PFSK-1 (cell line): ENCODE results near the gene RNF208.

ENCODE experiments used
- FOXP2 ChIP-seq: optimal IDR thresholded peaks from 2 replicates; pipeline ENCODE3; 2011; ENCODE audit warnings: borderline replicate concordance, control low read depth, inconsistent platforms; ENCODE audit not compliant: insufficient read depth; ENCODE audit errors: extremely low read length, extremely low read depth
- POLR2AphosphoS5 ChIP-seq: IDR thresholded peaks from 2 replicates; pipeline ENCODE4 v1.6.1; 2012; ENCODE audit warnings: low read depth, mild to moderate bottlenecking, control low read depth, low read length, moderate library complexity
- SIN3A ChIP-seq: IDR thresholded peaks from 2 replicates; pipeline ENCODE4 v1.6.1; 2012; ENCODE audit warnings: mild to moderate bottlenecking, low read length, moderate library complexity, borderline replicate concordance; ENCODE audit not compliant: insufficient read depth
- TAF1 ChIP-seq: IDR thresholded peaks from 2 replicates; pipeline ENCODE4 v1.6.1; 2012; ENCODE audit warnings: low read length, control low read depth, borderline replicate concordance; ENCODE audit not compliant: insufficient read depth
- TF ChIP-seq, protein P1 (sequence below), 2 experiments: IDR thresholded peaks; 2 replicates each; pipeline versions ENCODE4 v1.6.1 to v1.8.0; 2011 to 2012; ENCODE audit warnings: low read depth in 2 of 2, low read length in 2 of 2, control low read depth in 1 of 2, inconsistent platforms in 1 of 2, mild to moderate bottlenecking in 1 of 2, moderate library complexity in 1 of 2; ENCODE audit not compliant: insufficient read depth in 1 of 2

The RNF208 gene

DNA sequence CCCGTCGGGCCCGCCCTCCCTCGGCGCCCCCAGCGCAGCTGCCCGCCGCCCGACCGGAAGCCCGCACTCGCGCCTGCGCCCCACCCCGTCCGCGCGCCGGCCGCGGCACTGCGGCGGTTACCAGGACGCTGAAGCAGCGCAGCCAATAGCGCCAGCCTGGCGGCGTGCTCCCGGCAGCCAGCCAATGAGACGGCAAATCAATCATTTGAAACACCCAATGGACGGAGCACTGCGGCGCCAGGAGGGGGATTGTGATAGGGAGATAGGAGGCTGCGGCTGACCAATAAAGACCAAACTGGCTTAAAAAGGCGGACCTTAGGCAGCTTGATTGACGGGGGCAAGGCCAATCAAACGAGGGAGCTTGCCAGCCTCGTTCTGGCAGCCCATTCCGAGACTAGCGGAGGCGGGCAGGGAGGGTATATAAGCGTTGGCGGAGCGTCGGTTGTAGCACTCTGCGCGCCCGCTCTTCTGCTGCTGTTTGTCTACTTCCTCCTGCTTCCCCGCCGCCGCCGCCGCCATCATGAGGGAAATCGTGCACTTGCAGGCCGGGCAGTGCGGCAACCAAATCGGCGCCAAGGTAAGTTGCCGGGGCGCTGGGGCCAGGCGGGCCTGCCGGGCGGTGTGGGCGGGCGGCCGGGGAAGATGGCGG, 18.9 kb upstream of the RNF208 start, which contains the start of gene TUBB4B:
Gene TUBB4B (plus strand): TSS at position 447 of the 649 bp plus-strand sequence. CDS start 74 bp downstream, at position 521.
- TF ChIP-seq FOXP2: no peak
- peak; percentile 98 for TF ChIP-seq POLR2AphosphoS5
- TF ChIP-seq, protein P1, sequence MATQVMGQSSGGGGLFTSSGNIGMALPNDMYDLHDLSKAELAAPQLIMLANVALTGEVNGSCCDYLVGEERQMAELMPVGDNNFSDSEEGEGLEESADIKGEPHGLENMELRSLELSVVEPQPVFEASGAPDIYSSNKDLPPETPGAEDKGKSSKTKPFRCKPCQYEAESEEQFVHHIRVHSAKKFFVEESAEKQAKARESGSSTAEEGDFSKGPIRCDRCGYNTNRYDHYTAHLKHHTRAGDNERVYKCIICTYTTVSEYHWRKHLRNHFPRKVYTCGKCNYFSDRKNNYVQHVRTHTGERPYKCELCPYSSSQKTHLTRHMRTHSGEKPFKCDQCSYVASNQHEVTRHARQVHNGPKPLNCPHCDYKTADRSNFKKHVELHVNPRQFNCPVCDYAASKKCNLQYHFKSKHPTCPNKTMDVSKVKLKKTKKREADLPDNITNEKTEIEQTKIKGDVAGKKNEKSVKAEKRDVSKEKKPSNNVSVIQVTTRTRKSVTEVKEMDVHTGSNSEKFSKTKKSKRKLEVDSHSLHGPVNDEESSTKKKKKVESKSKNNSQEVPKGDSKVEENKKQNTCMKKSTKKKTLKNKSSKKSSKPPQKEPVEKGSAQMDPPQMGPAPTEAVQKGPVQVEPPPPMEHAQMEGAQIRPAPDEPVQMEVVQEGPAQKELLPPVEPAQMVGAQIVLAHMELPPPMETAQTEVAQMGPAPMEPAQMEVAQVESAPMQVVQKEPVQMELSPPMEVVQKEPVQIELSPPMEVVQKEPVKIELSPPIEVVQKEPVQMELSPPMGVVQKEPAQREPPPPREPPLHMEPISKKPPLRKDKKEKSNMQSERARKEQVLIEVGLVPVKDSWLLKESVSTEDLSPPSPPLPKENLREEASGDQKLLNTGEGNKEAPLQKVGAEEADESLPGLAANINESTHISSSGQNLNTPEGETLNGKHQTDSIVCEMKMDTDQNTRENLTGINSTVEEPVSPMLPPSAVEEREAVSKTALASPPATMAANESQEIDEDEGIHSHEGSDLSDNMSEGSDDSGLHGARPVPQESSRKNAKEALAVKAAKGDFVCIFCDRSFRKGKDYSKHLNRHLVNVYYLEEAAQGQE (IDR thresholded peaks at IDR 0.05; ENCODE audit: insufficient read depth in 1 of 2, low read depth in 2 of 2, low read length in 2 of 2): peak in 1 of 2 experiments; percentile 52; a peak in 1 of 4 replicates
- peak; percentile 95 for TF ChIP-seq TAF1
- TF ChIP-seq SIN3A: no peak

DNA sequence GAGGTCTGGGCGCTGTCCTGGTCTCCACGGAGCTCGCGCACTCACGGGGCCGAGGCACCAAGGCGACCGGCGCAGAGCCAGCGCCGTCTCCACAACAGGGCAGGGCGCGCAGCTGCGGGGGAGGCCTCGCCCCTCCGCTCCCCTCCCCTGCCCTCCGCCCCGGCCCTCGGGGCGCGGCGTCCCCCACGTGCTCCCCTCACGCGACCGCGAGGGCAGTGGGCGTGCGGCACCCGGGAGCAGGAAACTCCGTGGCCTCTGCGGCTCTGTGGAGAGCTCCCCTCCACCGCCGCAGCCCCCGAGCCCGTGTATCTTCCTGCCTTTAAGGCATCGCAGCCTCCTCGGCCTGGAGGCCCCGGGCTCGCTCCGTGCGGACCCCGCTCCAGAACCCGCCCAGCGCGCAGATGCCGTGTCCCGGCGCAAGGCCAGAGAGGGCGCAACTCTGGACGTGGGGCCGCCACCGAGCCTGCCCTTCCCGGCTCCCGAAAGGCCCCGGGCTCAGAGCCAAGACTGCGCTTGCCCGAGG, 18.3 kb upstream of the RNF208 start:
- TF ChIP-seq TAF1 (0 out of 2 replicates have a peak, but pooled peaks have one; percentile 31), FOXP2 (no peak)

DNA sequence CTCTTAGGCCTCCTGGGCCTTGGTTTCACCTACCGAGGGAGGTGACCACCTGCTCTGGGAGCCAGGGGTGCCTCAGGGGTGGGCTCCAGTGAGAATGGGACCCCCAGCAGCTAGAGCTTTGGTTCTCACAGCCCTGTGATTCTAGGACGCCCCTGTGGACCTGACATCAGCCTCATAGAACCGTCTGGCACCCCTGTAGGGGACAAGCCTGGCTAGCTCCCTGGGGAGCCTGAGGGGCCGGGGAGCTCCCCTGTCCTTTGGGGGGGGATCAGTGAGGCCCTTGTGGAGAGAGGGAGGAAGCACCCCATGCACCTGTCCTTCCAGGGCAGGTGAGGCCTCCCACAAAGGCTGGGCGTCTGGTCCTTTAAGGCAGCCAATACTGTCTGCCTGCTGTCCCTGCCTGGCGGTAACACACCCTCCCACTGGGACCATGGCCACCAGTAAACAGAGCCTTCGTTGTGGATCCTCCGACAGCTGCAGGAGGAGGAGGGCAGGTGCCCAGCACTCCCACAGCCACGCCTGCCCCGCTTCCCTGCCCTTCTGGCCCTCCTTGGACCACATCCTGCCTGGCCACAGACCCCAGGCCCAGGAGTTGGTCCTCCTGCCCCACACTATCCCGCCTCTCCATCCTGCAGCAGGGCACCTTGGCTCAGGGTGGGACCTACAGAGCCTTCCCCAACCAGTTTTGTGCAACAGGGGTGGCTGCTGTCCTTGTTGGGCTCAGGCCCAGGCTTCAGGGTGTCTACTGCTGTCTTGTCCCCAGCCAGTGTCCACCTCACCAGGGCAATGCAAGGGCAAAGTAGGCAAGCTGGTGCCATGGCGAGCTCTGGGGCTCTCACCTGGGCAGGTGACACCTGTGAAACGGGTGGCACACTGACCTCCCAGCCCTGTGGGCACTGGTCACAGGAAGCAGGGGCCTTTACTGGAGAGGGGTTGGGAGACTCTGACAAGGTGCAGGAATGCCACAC, 16.0 kb upstream of the RNF208 start:
- TF ChIP-seq POLR2AphosphoS5 (no peak), TAF1 (no peak), FOXP2 (no peak), SIN3A (no peak)
- TF ChIP-seq, protein P1 (IDR thresholded peaks at IDR 0.05; ENCODE audit: insufficient read depth in 1 of 2, low read depth in 2 of 2, low read length in 2 of 2): no peak

DNA sequence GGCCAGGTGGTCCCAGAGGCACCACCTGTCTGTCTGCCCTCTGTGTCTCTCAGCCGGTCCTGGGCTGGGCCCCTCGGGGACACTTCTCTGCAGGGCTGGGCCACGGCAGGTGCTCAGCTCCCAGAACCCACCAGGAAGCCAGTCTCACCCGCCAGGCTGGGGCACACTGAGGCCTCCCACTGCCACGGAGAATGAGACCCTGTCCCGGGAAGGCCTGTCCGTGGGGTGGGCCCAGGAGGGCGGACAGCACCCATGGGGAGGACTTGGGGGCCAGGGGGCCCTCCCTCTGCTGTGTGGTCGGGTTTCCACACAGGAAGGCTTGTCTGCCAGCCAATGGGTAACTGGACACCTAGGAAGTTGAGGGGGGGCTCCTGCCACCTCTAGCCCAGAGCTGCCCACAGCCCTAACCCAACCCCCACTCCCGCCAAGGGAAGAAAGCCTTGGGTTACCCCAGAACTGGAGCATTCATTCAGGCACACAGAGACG, 14.9 kb upstream of the RNF208 start:
- TF ChIP-seq TAF1: no peak
- TF ChIP-seq, protein P1 (IDR thresholded peaks at IDR 0.05; ENCODE audit: insufficient read depth in 1 of 2, low read depth in 2 of 2, low read length in 2 of 2): no peak
- no peak for TF ChIP-seq SIN3A
- no peak for TF ChIP-seq FOXP2
- no peak for TF ChIP-seq POLR2AphosphoS5

DNA sequence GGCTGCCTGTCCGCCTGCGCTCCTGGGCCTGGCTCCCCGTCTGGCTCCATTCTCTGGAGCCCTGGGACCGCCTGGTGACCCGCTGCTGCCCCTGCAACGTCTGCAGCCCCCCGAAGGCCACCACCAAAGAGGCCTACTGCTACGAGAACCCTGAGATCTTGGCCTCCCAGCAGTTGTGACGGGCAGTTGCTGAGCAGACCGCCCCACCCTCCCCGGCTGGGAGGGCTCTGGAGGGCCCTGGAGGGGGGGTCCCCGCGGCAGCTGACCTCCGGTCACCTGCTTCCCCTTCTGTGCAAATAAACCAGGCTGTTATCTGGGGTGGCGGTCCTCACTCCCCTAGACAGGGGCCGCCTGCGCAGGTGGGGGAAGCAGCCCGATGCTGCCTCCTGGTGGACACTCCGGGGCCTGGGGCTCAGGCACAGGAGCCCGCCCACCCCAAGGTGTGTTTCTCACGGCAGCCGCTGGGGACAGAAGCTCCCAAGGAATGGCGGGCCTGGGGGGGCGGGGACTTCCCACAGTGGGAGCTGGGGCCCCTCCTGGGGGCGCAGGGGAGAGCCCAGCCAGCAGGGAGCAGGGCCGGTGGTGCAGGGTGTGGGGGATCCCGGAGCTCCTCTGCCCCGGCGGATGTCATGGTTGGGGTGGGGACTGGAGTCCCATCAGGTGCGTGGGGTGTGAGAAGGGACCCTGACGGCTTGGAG, 14.3 kb upstream of the RNF208 start:
- TF ChIP-seq TAF1 (no peak), SIN3A (no peak), FOXP2 (no peak), POLR2AphosphoS5 (no peak)
- TF ChIP-seq, protein P1 (IDR thresholded peaks at IDR 0.05; ENCODE audit: insufficient read depth in 1 of 2, low read depth in 2 of 2, low read length in 2 of 2): no peak
